Measurements from ENCODE around the gene PPIG.

GRCh38 chr2:169584005-169584877 lies at the start of gene PPIG:
- TF ChIP-seq CTCF (IDR thresholded peaks at IDR 0.05; ENCODE audit: low read depth, low read length) (no peak), POLR2A (IDR thresholded peaks at IDR 0.05; ENCODE audit: extremely low read depth, insufficient read length) (peak; percentile 62)
- TF ChIP-seq, protein P1, sequence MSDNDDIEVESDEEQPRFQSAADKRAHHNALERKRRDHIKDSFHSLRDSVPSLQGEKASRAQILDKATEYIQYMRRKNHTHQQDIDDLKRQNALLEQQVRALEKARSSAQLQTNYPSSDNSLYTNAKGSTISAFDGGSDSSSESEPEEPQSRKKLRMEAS (IDR thresholded peaks at IDR 0.05; ENCODE audit: low read depth, low read length): peak; percentile 55; the same call in 1 of the 2 replicates

All from NB4 (cell line).